ENCODE measurements around the gene TXN2. TPM values are rescaled to one million over a fixed set of nuclear protein-coding genes. Genes with fewer than 3 reads are reported as not detected.
"Not testable (repeated sequence)": the region's sequence is repeated elsewhere in the genome, so short reads cannot be mapped to it uniquely, and the experiment has no call there.

The TXN2 gene
- total RNA-seq, 4 donors from 2014 or later = 75.7 to 116 (median 92.9) TPM

GRCh38 chr22:36452250-36452977, 29.0 kb downstream of the TXN2 start:
- no peak for DNase-seq
- H3K27me3 ChIP-seq = no peaks in the 10 kb centered on the region
- H3K4me3 ChIP-seq = no peak overlapping the region
- TF ChIP-seq CTCF (IDR thresholded peaks at IDR 0.05) = no peak
- TF ChIP-seq POLR2A (IDR thresholded peaks at IDR 0.05) = no peak
- no peaks in the 10 kb centered on the region for H3K9me3 ChIP-seq
- peaks cover 16 to 43% (median 30%) of the 10 kb centered on the region in 4 donors for H3K4me1 ChIP-seq
- no peaks in the 10 kb centered on the region for H3K36me3 ChIP-seq
- peak overlapping the region; percentile 83 to 87 (median 85) for H3K27ac ChIP-seq

GRCh38 chr22:36450923-36451322, 30.5 kb downstream of the TXN2 start:
- not testable (repeated sequence) for DNase-seq, H3K4me3 ChIP-seq, H3K27me3 ChIP-seq, H3K9me3 ChIP-seq, H3K36me3 ChIP-seq
- Histone ChIP-seq H3K27ac (peak overlapping the region; percentile 83 to 87 (median 85)), H3K4me1 (peaks cover 16 to 43% (median 30%) of the 10 kb centered on the region in 4 donors)

- H3K36me3 ChIP-seq = no peaks in the 10 kb centered on the region
- peak overlapping the region in 1 of 4 donors; percentile 27 for H3K27ac ChIP-seq
- no peaks in the 10 kb centered on the region for H3K27me3 ChIP-seq
- H3K4me3 ChIP-seq = no peak overlapping the region
- DNase-seq = no peak
- TF ChIP-seq POLR2A (IDR thresholded peaks at IDR 0.05) (no peak), CTCF (IDR thresholded peaks at IDR 0.05) (no peak)
- H3K9me3 ChIP-seq = no peaks in the 10 kb centered on the region
- H3K4me1 ChIP-seq = peaks cover 9 to 34% (median 30%) of the 10 kb centered on the region in 4 donors
These were observed 31.8 kb downstream of the TXN2 start for GRCh38 chr22:36449596-36450175.

- Histone ChIP-seq H3K27ac (no peak overlapping the region), H3K4me3 (no peak overlapping the region), H3K4me1 (peaks cover 9 to 20% (median 14%) of the 10 kb centered on the region in 4 donors), H3K27me3 (no peaks in the 10 kb centered on the region), H3K36me3 (no peaks in the 10 kb centered on the region), H3K9me3 (no peaks in the 10 kb centered on the region)
- TF ChIP-seq POLR2A (IDR thresholded peaks at IDR 0.05) = no peak
- TF ChIP-seq CTCF (IDR thresholded peaks at IDR 0.05) = no peak
- DNase-seq = no peak
These were observed 33.8 kb downstream of the TXN2 start for GRCh38 chr22:36447632-36448031.

GRCh38 chr22:36445158-36445668, 36.2 kb downstream of the TXN2 start:
- no peaks in the 10 kb centered on the region for H3K9me3 ChIP-seq
- no peak overlapping the region for H3K4me3 ChIP-seq
- H3K4me1 ChIP-seq = peaks cover 0 to 11% (median 0%) of the 10 kb centered on the region in 4 donors
- TF ChIP-seq POLR2A (IDR thresholded peaks at IDR 0.05) (no peak), CTCF (IDR thresholded peaks at IDR 0.05) (no peak)
- no peak for DNase-seq
- peak overlapping the region; percentile 15 to 62 (median 54) for H3K27ac ChIP-seq
- no peaks in the 10 kb centered on the region for H3K27me3 ChIP-seq
- H3K36me3 ChIP-seq = no peaks in the 10 kb centered on the region

GRCh38 chr22:36443198-36443770, 38.2 kb downstream of the TXN2 start:
- Histone ChIP-seq H3K27me3 (no peaks in the 10 kb centered on the region), H3K9me3 (no peaks in the 10 kb centered on the region), H3K27ac (peak overlapping the region in 2 of 4 donors; percentile 6 to 60), H3K4me1 (peaks cover 0 to 25% (median 0%) of the 10 kb centered on the region in 4 donors), H3K4me3 (no peak overlapping the region), H3K36me3 (no peaks in the 10 kb centered on the region)
- peak in 1 of 3 donors; percentile 54 for DNase-seq
- TF ChIP-seq CTCF (IDR thresholded peaks at IDR 0.05) (no peak), POLR2A (IDR thresholded peaks at IDR 0.05) (no peak)

Data from Peyer's patch (tissue), 4 donors.